Karpas-422 (cell line): ENCODE results near the gene DENND5B. TPM values are rescaled to one million over a fixed set of nuclear protein-coding genes. Genes with fewer than 3 reads are reported as not detected.

ENCODE experiments used
- DNase-seq: peaks from one replicate; pipeline ENCODE4 v3.0.0-alpha.2; 2015
- H2AFZ ChIP-seq: fragments of 200-600 bp; sonication (generic); 2 replicates; pipeline ENCODE4 v1.6.1; 2014; ENCODE audit warnings: antibody characterized with exemption, low read length, mixed read lengths
- H3K27ac ChIP-seq: fragments of 200-600 bp; sonication (generic); 2 replicates; pipeline ENCODE4 v1.5.1; 2014; ENCODE audit warnings: mild to moderate bottlenecking, low read length, moderate library complexity
- H3K27me3 ChIP-seq: fragments of 200-600 bp; sonication (generic); 2 replicates; pipeline ENCODE4 v1.6.1; 2014; ENCODE audit warnings: low read length, mixed read lengths
- H3K36me3 ChIP-seq: fragments of 200-600 bp; sonication (generic); 2 replicates; pipeline ENCODE4 v1.6.1; 2014; ENCODE audit warnings: low read length, mixed read lengths; ENCODE audit not compliant: insufficient read depth
- H3K4me1 ChIP-seq: fragments of 200-600 bp; sonication (generic); 2 replicates; pipeline ENCODE4 v1.6.1; 2014; ENCODE audit warnings: mild to moderate bottlenecking, low read length, mixed read lengths
- H3K4me2 ChIP-seq: fragments of 200-600 bp; sonication (generic); 2 replicates; pipeline ENCODE4 v1.6.1; 2014; ENCODE audit warnings: low read length, low read depth, mild to moderate bottlenecking; ENCODE audit not compliant: poor library complexity, severe bottlenecking
- H3K4me3 ChIP-seq: fragments of 200-600 bp; sonication (generic); 2 replicates; pipeline ENCODE4 v1.5.1; 2014; ENCODE audit warnings: mild to moderate bottlenecking, antibody characterized with exemption, low read length, mixed read lengths
- H3K79me2 ChIP-seq: fragments of 200-600 bp; sonication (generic); 2 replicates; pipeline ENCODE4 v1.6.1; 2014; ENCODE audit warnings: mild to moderate bottlenecking, low read length, mixed read lengths
- H3K9ac ChIP-seq: fragments of 200-600 bp; sonication (generic); 2 replicates; pipeline ENCODE4 v1.6.0; 2014; ENCODE audit warnings: low read length
- H3K9me2 ChIP-seq: fragments of 200-600 bp; sonication (generic), shearing (Covaris generic); replicated peaks from 2 replicates; pipeline ENCODE4 v1.6.0; 2014; ENCODE audit warnings: mild to moderate bottlenecking, low read length, moderate library complexity; ENCODE audit not compliant: insufficient read depth
- H3K9me3 ChIP-seq: fragments of 300-700, 200-600 bp; sonication (generic); 2 replicates; pipeline ENCODE4 v1.6.1; 2014; ENCODE audit warnings: low read length, mixed read lengths
- H4K20me1 ChIP-seq: fragments of 200-600 bp; sonication (generic); 2 replicates; pipeline ENCODE4 v1.6.1; 2014; ENCODE audit warnings: mild to moderate bottlenecking, antibody characterized with exemption, low read length, low read depth; ENCODE audit not compliant: insufficient read depth
- total RNA-seq: library from RNA; depleted of rRNA; stranded (reverse); fragments of >200 nt; shearing (Covaris generic); gene quantifications from 2 replicates; pipeline ENCODE4 v1.2.3, GENCODE V29; 2014; ENCODE audit warnings: low replicate concordance

DENND5B gene
- total RNA-seq, 1 experiment from 2014 or later = 5.5 TPM

- Histone ChIP-seq H4K20me1 (no peaks in the 10 kb centered on the region), H3K27me3 (no peaks in the 10 kb centered on the region), H3K79me2 (no peaks in the 10 kb centered on the region), H2AFZ (no peak overlapping the region), H3K36me3 (no peaks in the 10 kb centered on the region), H3K9ac (no peak overlapping the region), H3K4me1 (no peaks in the 10 kb centered on the region; the same call in 1 of the 2 replicates), H3K9me3 (no peaks in the 10 kb centered on the region), H3K27ac (no peak overlapping the region), H3K4me2 (no peak overlapping the region), H3K9me2 (no peaks in the 10 kb centered on the region), H3K4me3 (no peak overlapping the region)
- no peak for DNase-seq
Measured at GRCh38 chr12:31492599-31493196, 98.2 kb downstream of the DENND5B start.

GRCh38 chr12:31491841-31492598 is 98.9 kb downstream of the DENND5B start:
- Histone ChIP-seq H3K36me3 (no peaks in the 10 kb centered on the region), H3K27ac (no peak overlapping the region), H3K79me2 (no peaks in the 10 kb centered on the region), H3K9ac (no peak overlapping the region), H3K4me1 (no peaks in the 10 kb centered on the region; the same call in 1 of the 2 replicates), H3K9me2 (no peaks in the 10 kb centered on the region), H2AFZ (no peak overlapping the region), H3K4me2 (no peak overlapping the region), H4K20me1 (no peaks in the 10 kb centered on the region), H3K27me3 (no peaks in the 10 kb centered on the region), H3K9me3 (no peaks in the 10 kb centered on the region), H3K4me3 (no peak overlapping the region)
- DNase-seq = no peak

DNA sequence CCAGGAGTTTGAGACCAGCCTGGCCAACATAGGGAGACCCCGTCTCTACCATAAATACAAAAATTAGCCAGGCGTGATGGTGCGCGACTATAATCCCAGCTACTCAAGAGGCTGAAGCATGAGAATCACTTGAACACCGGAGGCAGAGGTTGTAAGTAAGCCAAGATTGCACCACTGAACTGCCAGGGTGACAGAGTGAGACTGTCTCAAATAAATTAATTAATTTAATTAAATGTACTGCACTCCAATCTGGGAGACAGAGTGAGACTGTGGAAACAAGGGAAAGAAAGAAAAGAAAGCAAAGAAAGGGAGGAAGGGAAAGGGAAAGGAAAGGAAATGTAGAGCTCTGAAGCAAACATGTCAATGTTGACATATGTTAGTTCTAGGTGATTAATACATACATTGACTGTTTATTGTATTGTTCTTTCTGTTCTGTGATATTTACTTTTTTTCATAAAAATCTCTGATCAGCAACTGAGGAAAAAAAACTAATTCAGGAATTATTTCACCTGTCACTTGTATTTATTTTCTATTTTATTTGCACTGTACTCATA is 99.6 kb downstream of the DENND5B start:
- no peaks in the 10 kb centered on the region for H3K79me2 ChIP-seq
- no peak overlapping the region for H3K27ac ChIP-seq
- H3K4me1 ChIP-seq = no peaks in the 10 kb centered on the region
- no peaks in the 10 kb centered on the region for H3K27me3 ChIP-seq
- H2AFZ ChIP-seq = no peak overlapping the region
- DNase-seq = no peak
- no peak overlapping the region for H3K9ac ChIP-seq
- H3K4me3 ChIP-seq = no peak overlapping the region
- no peak overlapping the region for H3K4me2 ChIP-seq
- H4K20me1 ChIP-seq = no peaks in the 10 kb centered on the region
- no peaks in the 10 kb centered on the region for H3K36me3 ChIP-seq
- H3K9me3 ChIP-seq = no peaks in the 10 kb centered on the region
- H3K9me2 ChIP-seq = no peaks in the 10 kb centered on the region

DNA sequence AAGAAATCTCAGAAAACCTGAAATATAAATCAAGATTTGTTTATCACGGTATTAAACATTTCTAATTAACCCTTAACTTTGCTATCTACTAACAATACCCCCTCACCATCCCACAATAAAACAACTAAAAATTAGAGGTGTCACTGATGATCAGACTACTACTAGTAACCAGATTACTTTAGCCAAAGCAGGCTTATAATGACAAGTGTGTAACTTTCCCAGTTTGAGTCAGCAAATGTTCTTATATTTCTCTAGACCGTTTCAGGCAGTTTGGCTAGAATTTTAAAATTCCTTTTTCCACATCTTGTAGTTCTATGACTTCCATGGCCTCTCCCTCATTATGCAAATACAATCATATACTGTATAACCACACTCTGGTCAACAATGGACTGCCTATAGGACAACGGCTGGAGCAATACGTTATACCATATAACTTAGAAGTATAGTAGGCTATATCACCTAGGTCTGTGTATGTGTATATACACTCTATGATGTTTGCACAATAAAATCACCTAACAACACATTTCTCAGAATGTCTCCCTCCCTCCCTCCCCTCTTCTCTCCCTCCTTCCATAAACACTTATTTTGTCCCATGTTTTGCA is 102.1 kb downstream of the DENND5B start:
- Histone ChIP-seq H3K4me1 (no peaks in the 10 kb centered on the region), H4K20me1 (no peaks in the 10 kb centered on the region), H3K27me3 (no peaks in the 10 kb centered on the region), H3K9ac (no peak overlapping the region), H3K9me3 (no peaks in the 10 kb centered on the region), H3K79me2 (no peaks in the 10 kb centered on the region), H3K9me2 (no peaks in the 10 kb centered on the region), H3K36me3 (no peaks in the 10 kb centered on the region), H3K27ac (no peak overlapping the region), H3K4me2 (no peak overlapping the region), H3K4me3 (no peak overlapping the region), H2AFZ (no peak overlapping the region)
- no peak for DNase-seq

DNA sequence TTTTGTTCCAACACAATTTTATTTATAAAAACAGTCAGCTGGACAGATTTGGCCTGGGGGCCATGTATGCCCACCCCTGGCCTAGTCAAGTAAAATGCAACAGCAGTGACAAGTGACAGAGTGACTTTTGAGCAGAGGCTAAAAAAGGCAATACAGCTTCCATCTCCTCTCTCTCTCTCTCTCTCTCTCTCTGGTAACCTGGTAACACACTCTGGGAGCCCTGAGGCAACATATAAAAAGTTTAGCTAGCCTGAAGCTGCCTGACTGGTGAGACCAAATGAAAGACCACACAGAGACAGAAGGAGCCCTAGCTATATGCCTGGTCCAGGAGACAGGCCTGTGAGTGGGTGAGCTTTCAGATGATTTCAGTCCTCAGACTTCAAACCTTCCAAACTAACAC is 105.4 kb downstream of the DENND5B start:
- no peak for DNase-seq
- no peaks in the 10 kb centered on the region for H3K79me2 ChIP-seq
- H3K4me3 ChIP-seq = no peak overlapping the region
- H3K4me1 ChIP-seq = no peaks in the 10 kb centered on the region
- no peak overlapping the region for H3K27ac ChIP-seq
- H3K9me2 ChIP-seq = no peaks in the 10 kb centered on the region
- H3K36me3 ChIP-seq = no peaks in the 10 kb centered on the region
- no peaks in the 10 kb centered on the region for H3K9me3 ChIP-seq
- H3K9ac ChIP-seq = no peak overlapping the region
- H3K4me2 ChIP-seq = no peak overlapping the region
- no peaks in the 10 kb centered on the region for H3K27me3 ChIP-seq
- no peak overlapping the region for H2AFZ ChIP-seq
- H4K20me1 ChIP-seq = no peaks in the 10 kb centered on the region

GRCh38 chr12:31482816-31483215 is 108.1 kb downstream of the DENND5B start:
- no peak overlapping the region for H2AFZ ChIP-seq
- no peak overlapping the region for H3K9ac ChIP-seq
- no peak overlapping the region for H3K4me2 ChIP-seq
- H3K4me3 ChIP-seq = no peak overlapping the region
- H3K27me3 ChIP-seq = no peaks in the 10 kb centered on the region
- H3K36me3 ChIP-seq = no peaks in the 10 kb centered on the region
- peaks cover 10% of the 10 kb centered on the region; the same call in 1 of the 2 replicates for H3K4me1 ChIP-seq
- DNase-seq = no peak
- H3K9me2 ChIP-seq = no peaks in the 10 kb centered on the region
- H3K9me3 ChIP-seq = no peaks in the 10 kb centered on the region
- H3K27ac ChIP-seq = no peak overlapping the region
- no peaks in the 10 kb centered on the region for H4K20me1 ChIP-seq
- H3K79me2 ChIP-seq = no peaks in the 10 kb centered on the region

- Histone ChIP-seq H3K27me3 (no peaks in the 10 kb centered on the region), H3K4me3 (no peak overlapping the region), H3K9me2 (no peaks in the 10 kb centered on the region), H2AFZ (no peak overlapping the region), H4K20me1 (no peaks in the 10 kb centered on the region), H3K4me1 (peaks cover 10% of the 10 kb centered on the region), H3K9ac (no peak overlapping the region), H3K4me2 (no peak overlapping the region), H3K27ac (no peak overlapping the region), H3K36me3 (no peaks in the 10 kb centered on the region), H3K9me3 (no peaks in the 10 kb centered on the region), H3K79me2 (no peaks in the 10 kb centered on the region)
- DNase-seq = no peak
Measured at GRCh38 chr12:31481415-31481814, 109.5 kb downstream of the DENND5B start.

- Histone ChIP-seq H3K4me3 (no peak overlapping the region), H4K20me1 (no peaks in the 10 kb centered on the region), H3K9me3 (no peaks in the 10 kb centered on the region), H2AFZ (no peak overlapping the region), H3K79me2 (no peaks in the 10 kb centered on the region), H3K36me3 (no peaks in the 10 kb centered on the region), H3K4me1 (peaks cover 10% of the 10 kb centered on the region), H3K27ac (no peak overlapping the region), H3K9ac (no peak overlapping the region), H3K27me3 (no peaks in the 10 kb centered on the region), H3K9me2 (no peaks in the 10 kb centered on the region), H3K4me2 (no peak overlapping the region)
- no peak for DNase-seq
Measured at GRCh38 chr12:31479516-31480210, 111.3 kb downstream of the DENND5B start.
